Natural killer cell (primary cell): ENCODE data around the gene GRHL3. TPM values are rescaled to one million over a fixed set of nuclear protein-coding genes. Genes with fewer than 3 reads are reported as not detected.

Source experiments
- ATAC-seq, 3 donors: fragments of 150-1000 bp in 2 of 3; fragments of 200-7000 bp in 1 of 3; cut with Tn5 transposase; 1 replicate in 1 of 3; 2 replicates in 2 of 3; pipeline ENCODE4 v1.10.0; 2021; ENCODE audit warnings: mild to moderate bottlenecking in 2 of 3, moderate library complexity in 2 of 3
- DNase-seq, 2 donors: peaks; one replicate each; pipeline versions ENCODE4 v3.0.0 to v3.0.0-alpha.2; 2013 to 2021; ENCODE audit warnings: mixed read lengths in 1 of 2
- H3K27ac ChIP-seq: one replicate; pipeline ENCODE4 v1.5.1; 2013; ENCODE audit warnings: mild to moderate bottlenecking, low read length
- H3K27me3 ChIP-seq: one replicate; pipeline ENCODE4 v1.6.1; 2013; ENCODE audit warnings: low read length; ENCODE audit not compliant: control insufficient read depth, insufficient read depth
- H3K36me3 ChIP-seq: one replicate; pipeline ENCODE4 v1.6.1; 2013; ENCODE audit warnings: low read length; ENCODE audit not compliant: control insufficient read depth, insufficient read depth
- H3K4me1 ChIP-seq: one replicate; pipeline ENCODE4 v1.6.1; 2013; ENCODE audit warnings: low read length; ENCODE audit not compliant: control insufficient read depth, insufficient read depth
- H3K4me3 ChIP-seq: one replicate; pipeline ENCODE4 v1.5.1; 2013; ENCODE audit warnings: low read length
- H3K9me3 ChIP-seq: one replicate; pipeline ENCODE4 v1.6.1; 2013; ENCODE audit warnings: low read length; ENCODE audit not compliant: control insufficient read depth, insufficient read depth
- H3K27ac Mint-ChIP-seq, 2 donors: one replicate each; pipeline ENCODE4 v1.8.0; 2022; ENCODE audit warnings: mild to moderate bottlenecking in 2 of 2, mixed read lengths in 2 of 2, moderate library complexity in 1 of 2
- H3K27me3 Mint-ChIP-seq, 2 donors: one replicate each; pipeline ENCODE4 v1.8.0; 2022; ENCODE audit warnings: low read depth in 2 of 2, mixed read lengths in 2 of 2
- H3K36me3 Mint-ChIP-seq: one replicate; pipeline ENCODE4 v1.8.0; 2022; ENCODE audit warnings: mixed read lengths
- H3K4me1 Mint-ChIP-seq, 2 donors: one replicate each; pipeline ENCODE4 v1.8.0; 2022; ENCODE audit warnings: mixed read lengths in 2 of 2
- H3K4me3 Mint-ChIP-seq: one replicate; pipeline ENCODE4 v1.8.0; 2022; ENCODE audit warnings: mild to moderate bottlenecking, moderate library complexity, mixed read lengths
- H3K9me3 Mint-ChIP-seq, 2 donors: one replicate each; pipeline ENCODE4 v1.8.0; 2022; ENCODE audit warnings: mixed read lengths in 2 of 2
- WGBS: methylation state at CpG from one replicate; pipeline ENCODE4 v1.1.7; 2013; ENCODE audit warnings: missing lambda C conversion rate; ENCODE audit not compliant: insufficient coverage; 5-methylcytosine and 5-hydroxymethylcytosine counted together
- intact Hi-C: fragments of 100-400 bp; cut with micrococcal nuclease; formaldehyde crosslinking; loops from one replicate; pipeline ENCODE4 v1.14.2; 2022
- total RNA-seq, 4 donors: library from RNA; stranded (reverse); fragments of 120-200 nt in 1 of 4; gene quantifications; one replicate each; pipeline versions ENCODE4 v1.2.3 to v1.2.4, GENCODE V29; 2013 to 2022
- TF ChIP-seq, protein P1 (sequence below): fragments of 200-600 bp; IDR thresholded peaks from one replicate; pipeline ENCODE4 v1.8.0; 2022; ENCODE audit warnings: antibody characterized with exemption

Gene GRHL3
- total RNA-seq, 3 donors from 2014 or later (not counting 1 experiment from before 2014, with no cell fraction given): not detected

GRCh38 chr1:24318615-24319311 lies 394 bp upstream of the GRHL3 start:
- Mint-ChIP-seq H3K27ac (no peak overlapping the region), H3K4me1 (peaks cover 34 to 41% of the 10 kb centered on the region in 2 donors), H3K9me3 (no peaks in the 10 kb centered on the region), H3K36me3 (no peaks in the 10 kb centered on the region), H3K27me3 (peaks cover 59% of the 10 kb centered on the region in 2 donors), H3K4me3 (no peak overlapping the region)
- H3K9me3 ChIP-seq: no peaks in the 10 kb centered on the region
- no peak for ATAC-seq
- DNase-seq: no peak
- peaks cover 40% of the 10 kb centered on the region for H3K4me1 ChIP-seq
- no peaks in the 10 kb centered on the region for H3K36me3 ChIP-seq
- intact Hi-C loops: no loop called here
- no peak overlapping the region for H3K27ac ChIP-seq
- H3K4me3 ChIP-seq: no peak overlapping the region
- WGBS: 42% methylated on average over 2 of the region's 5 CpGs
- peaks cover 66% of the 10 kb centered on the region for H3K27me3 ChIP-seq
- TF ChIP-seq, protein P1, sequence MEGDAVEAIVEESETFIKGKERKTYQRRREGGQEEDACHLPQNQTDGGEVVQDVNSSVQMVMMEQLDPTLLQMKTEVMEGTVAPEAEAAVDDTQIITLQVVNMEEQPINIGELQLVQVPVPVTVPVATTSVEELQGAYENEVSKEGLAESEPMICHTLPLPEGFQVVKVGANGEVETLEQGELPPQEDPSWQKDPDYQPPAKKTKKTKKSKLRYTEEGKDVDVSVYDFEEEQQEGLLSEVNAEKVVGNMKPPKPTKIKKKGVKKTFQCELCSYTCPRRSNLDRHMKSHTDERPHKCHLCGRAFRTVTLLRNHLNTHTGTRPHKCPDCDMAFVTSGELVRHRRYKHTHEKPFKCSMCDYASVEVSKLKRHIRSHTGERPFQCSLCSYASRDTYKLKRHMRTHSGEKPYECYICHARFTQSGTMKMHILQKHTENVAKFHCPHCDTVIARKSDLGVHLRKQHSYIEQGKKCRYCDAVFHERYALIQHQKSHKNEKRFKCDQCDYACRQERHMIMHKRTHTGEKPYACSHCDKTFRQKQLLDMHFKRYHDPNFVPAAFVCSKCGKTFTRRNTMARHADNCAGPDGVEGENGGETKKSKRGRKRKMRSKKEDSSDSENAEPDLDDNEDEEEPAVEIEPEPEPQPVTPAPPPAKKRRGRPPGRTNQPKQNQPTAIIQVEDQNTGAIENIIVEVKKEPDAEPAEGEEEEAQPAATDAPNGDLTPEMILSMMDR: no peak

- H3K36me3 Mint-ChIP-seq: no peaks in the 10 kb centered on the region
- TF ChIP-seq, protein P1: no peak
- ATAC-seq (no peak), DNase-seq (peak in 1 of 2 donors; percentile 21)
- Histone ChIP-seq H3K27ac (no peak overlapping the region), H3K9me3 (no peaks in the 10 kb centered on the region), H3K27me3 (peaks cover 63% of the 10 kb centered on the region), H3K4me3 (no peak overlapping the region), H3K36me3 (no peaks in the 10 kb centered on the region), H3K4me1 (peaks cover 40% of the 10 kb centered on the region)
- peaks cover 62 to 63% of the 10 kb centered on the region in 2 donors for H3K27me3 Mint-ChIP-seq
- intact Hi-C loops: no loop called here
- peaks cover 34 to 41% of the 10 kb centered on the region in 2 donors for H3K4me1 Mint-ChIP-seq
- H3K9me3 Mint-ChIP-seq: no peaks in the 10 kb centered on the region
- H3K27ac Mint-ChIP-seq: no peak overlapping the region
- 80% methylated on average over 1 of the region's 1 CpG for WGBS
- H3K4me3 Mint-ChIP-seq: peak overlapping the region; percentile 22
Observed at GRCh38 chr1:24319962-24320361, 805 bp downstream of the GRHL3 start.

DNA sequence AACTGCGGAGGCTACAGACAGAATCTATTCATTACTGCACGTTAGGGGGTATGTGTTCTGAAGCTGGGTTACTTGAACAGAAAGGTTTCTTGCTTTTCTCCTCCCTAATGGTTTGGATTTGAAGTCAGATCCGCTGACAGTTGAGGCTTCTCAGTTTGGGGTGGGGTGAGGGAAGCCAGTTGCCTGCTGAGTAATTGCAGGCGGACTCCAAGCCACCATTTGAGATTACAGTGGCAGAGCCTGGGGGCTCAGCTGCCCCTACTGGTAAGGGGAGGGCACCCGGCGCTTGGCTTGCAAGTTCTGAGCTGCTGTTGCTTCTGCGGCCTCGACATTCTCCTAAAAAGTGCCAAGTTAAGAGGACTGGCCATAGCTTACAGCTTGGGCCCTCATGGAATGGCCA lies 2.0 kb downstream of the GRHL3 start:
- peaks cover 57% of the 10 kb centered on the region for H3K27me3 ChIP-seq
- H3K9me3 ChIP-seq: no peaks in the 10 kb centered on the region
- H3K27ac ChIP-seq: no peak overlapping the region
- H3K4me3 ChIP-seq: no peak overlapping the region
- Mint-ChIP-seq H3K27ac (peak overlapping the region in 1 of 2 donors; percentile 85), H3K4me1 (peaks cover 34 to 41% of the 10 kb centered on the region in 2 donors), H3K36me3 (no peaks in the 10 kb centered on the region), H3K27me3 (peaks cover 61 to 62% of the 10 kb centered on the region in 2 donors), H3K9me3 (no peaks in the 10 kb centered on the region), H3K4me3 (peak overlapping the region; percentile 83)
- DNase-seq (peak in 1 of 2 donors; percentile 30), ATAC-seq (no peak)
- peaks cover 40% of the 10 kb centered on the region for H3K4me1 ChIP-seq
- WGBS: 71% methylated on average over 8 of the region's 8 CpGs
- H3K36me3 ChIP-seq: no peaks in the 10 kb centered on the region
- intact Hi-C loops: no loop called here
- TF ChIP-seq, protein P1: no peak
